ENCODE data around the gene POLN.

The POLN gene

GRCh38 chr4:2071252-2071911 is 170.5 kb downstream of the POLN start:
- no peak for TF ChIP-seq ZNF565 (CRISPR knock-in tag; conservative IDR thresholded peaks at IDR 0.05; ENCODE audit: low read depth)
- no peak for TF ChIP-seq ZFP3 (CRISPR knock-in tag; IDR thresholded peaks at IDR 0.05)
- no peak for TF ChIP-seq RARB (CRISPR knock-in tag; IDR thresholded peaks at IDR 0.05)
- no peak for TF ChIP-seq TCF4 (CRISPR knock-in tag; IDR thresholded peaks at IDR 0.05; ENCODE audit: borderline replicate concordance)
- no peak for TF ChIP-seq SNAI2 (CRISPR knock-in tag; IDR thresholded peaks at IDR 0.05)
- TF ChIP-seq GLIS3 (CRISPR knock-in tag; IDR thresholded peaks at IDR 0.05), result no peak
- TF ChIP-seq ZC3H10 (CRISPR knock-in tag; IDR thresholded peaks at IDR 0.05), result no peak
- no peak for TF ChIP-seq ESRRG (CRISPR knock-in tag; IDR thresholded peaks at IDR 0.05)
- no peak for TF ChIP-seq OSR1 (CRISPR knock-in tag; IDR thresholded peaks at IDR 0.05)
- no peak for TF ChIP-seq ISL1 (CRISPR knock-in tag; IDR thresholded peaks at IDR 0.05)
- no peak for TF ChIP-seq PATZ1 (CRISPR knock-in tag; IDR thresholded peaks at IDR 0.05; ENCODE audit: borderline replicate concordance)
- no peak for TF ChIP-seq ZNF70 (CRISPR knock-in tag; IDR thresholded peaks at IDR 0.05)
- no peak for TF ChIP-seq BACH2 (CRISPR knock-in tag; IDR thresholded peaks at IDR 0.05; ENCODE audit: borderline replicate concordance)
- no peak for TF ChIP-seq ZNF8 (CRISPR knock-in tag; IDR thresholded peaks at IDR 0.05)
- TF ChIP-seq TOX (CRISPR knock-in tag; IDR thresholded peaks at IDR 0.05; ENCODE audit: borderline replicate concordance), result no peak
- TF ChIP-seq ARNTL (CRISPR knock-in tag; IDR thresholded peaks at IDR 0.05; ENCODE audit: borderline replicate concordance, low read depth), result no peak
- TF ChIP-seq, protein P1, sequence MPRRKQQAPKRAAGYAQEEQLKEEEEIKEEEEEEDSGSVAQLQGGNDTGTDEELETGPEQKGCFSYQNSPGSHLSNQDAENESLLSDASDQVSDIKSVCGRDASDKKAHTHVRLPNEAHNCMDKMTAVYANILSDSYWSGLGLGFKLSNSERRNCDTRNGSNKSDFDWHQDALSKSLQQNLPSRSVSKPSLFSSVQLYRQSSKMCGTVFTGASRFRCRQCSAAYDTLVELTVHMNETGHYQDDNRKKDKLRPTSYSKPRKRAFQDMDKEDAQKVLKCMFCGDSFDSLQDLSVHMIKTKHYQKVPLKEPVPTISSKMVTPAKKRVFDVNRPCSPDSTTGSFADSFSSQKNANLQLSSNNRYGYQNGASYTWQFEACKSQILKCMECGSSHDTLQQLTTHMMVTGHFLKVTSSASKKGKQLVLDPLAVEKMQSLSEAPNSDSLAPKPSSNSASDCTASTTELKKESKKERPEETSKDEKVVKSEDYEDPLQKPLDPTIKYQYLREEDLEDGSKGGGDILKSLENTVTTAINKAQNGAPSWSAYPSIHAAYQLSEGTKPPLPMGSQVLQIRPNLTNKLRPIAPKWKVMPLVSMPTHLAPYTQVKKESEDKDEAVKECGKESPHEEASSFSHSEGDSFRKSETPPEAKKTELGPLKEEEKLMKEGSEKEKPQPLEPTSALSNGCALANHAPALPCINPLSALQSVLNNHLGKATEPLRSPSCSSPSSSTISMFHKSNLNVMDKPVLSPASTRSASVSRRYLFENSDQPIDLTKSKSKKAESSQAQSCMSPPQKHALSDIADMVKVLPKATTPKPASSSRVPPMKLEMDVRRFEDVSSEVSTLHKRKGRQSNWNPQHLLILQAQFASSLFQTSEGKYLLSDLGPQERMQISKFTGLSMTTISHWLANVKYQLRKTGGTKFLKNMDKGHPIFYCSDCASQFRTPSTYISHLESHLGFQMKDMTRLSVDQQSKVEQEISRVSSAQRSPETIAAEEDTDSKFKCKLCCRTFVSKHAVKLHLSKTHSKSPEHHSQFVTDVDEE (CRISPR knock-in tag; IDR thresholded peaks at IDR 0.05), result no peak
- ATAC-seq, result no peak

- no peak for ATAC-seq
- TF ChIP-seq, protein P2, sequence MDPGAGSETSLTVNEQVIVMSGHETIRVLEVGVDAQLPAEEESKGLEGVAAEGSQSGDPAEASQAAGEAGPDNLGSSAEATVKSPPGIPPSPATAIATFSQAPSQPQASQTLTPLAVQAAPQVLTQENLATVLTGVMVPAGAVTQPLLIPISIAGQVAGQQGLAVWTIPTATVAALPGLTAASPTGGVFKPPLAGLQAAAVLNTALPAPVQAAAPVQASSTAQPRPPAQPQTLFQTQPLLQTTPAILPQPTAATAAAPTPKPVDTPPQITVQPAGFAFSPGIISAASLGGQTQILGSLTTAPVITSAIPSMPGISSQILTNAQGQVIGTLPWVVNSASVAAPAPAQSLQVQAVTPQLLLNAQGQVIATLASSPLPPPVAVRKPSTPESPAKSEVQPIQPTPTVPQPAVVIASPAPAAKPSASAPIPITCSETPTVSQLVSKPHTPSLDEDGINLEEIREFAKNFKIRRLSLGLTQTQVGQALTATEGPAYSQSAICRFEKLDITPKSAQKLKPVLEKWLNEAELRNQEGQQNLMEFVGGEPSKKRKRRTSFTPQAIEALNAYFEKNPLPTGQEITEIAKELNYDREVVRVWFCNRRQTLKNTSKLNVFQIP (CRISPR knock-in tag; IDR thresholded peaks at IDR 0.05; ENCODE audit: borderline replicate concordance, low read depth), result no peak
- TF ChIP-seq ZNF70 (CRISPR knock-in tag; IDR thresholded peaks at IDR 0.05) (no peak), PATZ1 (CRISPR knock-in tag; IDR thresholded peaks at IDR 0.05; ENCODE audit: borderline replicate concordance) (no peak)
- TF ChIP-seq, protein P1 (CRISPR knock-in tag; IDR thresholded peaks at IDR 0.05), result no peak
- TF ChIP-seq, protein P3, sequence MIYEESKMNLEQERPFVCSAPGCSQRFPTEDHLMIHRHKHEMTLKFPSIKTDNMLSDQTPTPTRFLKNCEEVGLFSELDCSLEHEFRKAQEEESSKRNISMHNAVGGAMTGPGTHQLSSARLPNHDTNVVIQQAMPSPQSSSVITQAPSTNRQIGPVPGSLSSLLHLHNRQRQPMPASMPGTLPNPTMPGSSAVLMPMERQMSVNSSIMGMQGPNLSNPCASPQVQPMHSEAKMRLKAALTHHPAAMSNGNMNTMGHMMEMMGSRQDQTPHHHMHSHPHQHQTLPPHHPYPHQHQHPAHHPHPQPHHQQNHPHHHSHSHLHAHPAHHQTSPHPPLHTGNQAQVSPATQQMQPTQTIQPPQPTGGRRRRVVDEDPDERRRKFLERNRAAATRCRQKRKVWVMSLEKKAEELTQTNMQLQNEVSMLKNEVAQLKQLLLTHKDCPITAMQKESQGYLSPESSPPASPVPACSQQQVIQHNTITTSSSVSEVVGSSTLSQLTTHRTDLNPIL (CRISPR knock-in tag; IDR thresholded peaks at IDR 0.05; ENCODE audit: low read depth), result no peak
Observed at GRCh38 chr4:2070421-2071251, 171.3 kb downstream of the POLN start.

All from SK-N-SH treated with all-trans-retinoic acid at 6 μM for 48 hours (cell line).